ENCODE data around the gene TRABD2A.
"Not testable (repeated sequence)": the region's sequence is repeated elsewhere in the genome, so short reads cannot be mapped to it uniquely, and the experiment has no call there.

TRABD2A gene

GRCh38 chr2:84781942-84782716 is 98.8 kb downstream of the TRABD2A start:
- DNase-seq (ENCODE audit: low read depth, low spot score): no peak

DNA sequence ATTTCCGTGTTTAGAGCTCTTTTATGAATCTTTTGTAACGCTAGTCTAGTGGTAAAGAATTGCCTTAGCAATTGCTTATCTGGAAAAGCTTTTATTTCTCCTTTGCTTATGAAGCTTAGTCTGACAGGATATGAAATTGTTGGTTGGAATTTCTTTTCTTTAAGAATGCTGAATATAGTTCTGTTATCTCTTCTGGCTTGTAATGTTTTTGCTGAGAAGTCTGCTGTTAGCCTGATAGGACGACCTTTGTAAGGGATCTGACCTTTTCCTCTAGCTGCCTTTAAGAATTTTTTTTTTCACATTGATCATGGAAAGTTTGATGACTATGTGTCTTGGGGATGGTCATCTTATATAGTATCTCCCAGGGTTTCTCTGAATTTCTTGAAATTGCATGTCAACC is 101.1 kb downstream of the TRABD2A start:
- DNase-seq (ENCODE audit: low read depth, low spot score): no peak

GRCh38 chr2:84778911-84779690 is 101.8 kb downstream of the TRABD2A start:
- no peak for DNase-seq (ENCODE audit: low read depth, low spot score)

- DNase-seq (ENCODE audit: low read depth, low spot score): no peak
These were observed 104.9 kb downstream of the TRABD2A start for GRCh38 chr2:84776011-84776410.

GRCh38 chr2:84773562-84773961 is 107.3 kb downstream of the TRABD2A start:
- not testable (repeated sequence) for DNase-seq (ENCODE audit: low read depth, low spot score)

All from iPS DF 19.7 (cell line).